Measurements from ENCODE around the gene PRKG1. TPM values are rescaled to one million over a fixed set of nuclear protein-coding genes. Genes with fewer than 3 reads are reported as not detected.
"Not testable (repeated sequence)": the region's sequence is repeated elsewhere in the genome, so short reads cannot be mapped to it uniquely, and the experiment has no call there.

PRKG1 gene
- total RNA-seq, 2 donors from 2014 or later, result 17.8 to 31.1 TPM

GRCh38 chr10:51321980-51322379, 247.7 kb downstream of the PRKG1 start:
- Histone ChIP-seq H3K4me3 (no peak overlapping the region), H3K9me3 (no peaks in the 10 kb centered on the region), H3K36me3 (no peaks in the 10 kb centered on the region), H3K4me1 (peaks cover 0 to 9% of the 10 kb centered on the region in 2 donors), H3K27me3 (no peaks in the 10 kb centered on the region), H3K27ac (no peak overlapping the region)
- TF ChIP-seq CTCF (IDR thresholded peaks at IDR 0.05), result no peak
- DNase-seq (ENCODE audit: low spot score), result no peak

DNA sequence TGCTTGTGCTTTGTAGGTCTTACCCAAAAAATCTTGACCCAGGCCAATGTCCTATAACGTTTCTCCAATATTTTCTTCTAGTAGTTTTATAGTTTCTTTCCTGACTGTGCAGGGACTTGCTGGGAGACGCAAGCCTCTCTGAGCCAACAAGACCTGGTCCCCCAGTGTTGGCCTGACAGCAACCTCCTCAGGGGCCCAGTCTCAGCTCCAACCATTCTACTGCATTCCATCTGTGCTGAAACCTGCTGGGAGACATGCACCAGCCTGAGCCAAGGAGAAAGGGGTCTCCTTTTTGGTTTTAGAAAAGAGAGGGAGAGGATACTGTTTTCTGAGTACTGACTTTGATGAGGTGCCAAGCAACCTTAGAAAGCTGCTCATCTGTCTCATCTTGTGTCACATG, 251.4 kb downstream of the PRKG1 start:
- Histone ChIP-seq H3K4me3 (no peak overlapping the region), H3K36me3 (no peaks in the 10 kb centered on the region), H3K9me3 (no peaks in the 10 kb centered on the region), H3K4me1 (peaks cover 0 to 9% of the 10 kb centered on the region in 2 donors), H3K27me3 (no peaks in the 10 kb centered on the region), H3K27ac (no peak overlapping the region)
- no peak for DNase-seq (ENCODE audit: low spot score)
- TF ChIP-seq CTCF (IDR thresholded peaks at IDR 0.05), result no peak

GRCh38 chr10:51326174-51326573, 251.9 kb downstream of the PRKG1 start:
- no peak for TF ChIP-seq CTCF (IDR thresholded peaks at IDR 0.05)
- H3K4me1 ChIP-seq, result peaks cover 0 to 8% of the 10 kb centered on the region in 2 donors

DNA sequence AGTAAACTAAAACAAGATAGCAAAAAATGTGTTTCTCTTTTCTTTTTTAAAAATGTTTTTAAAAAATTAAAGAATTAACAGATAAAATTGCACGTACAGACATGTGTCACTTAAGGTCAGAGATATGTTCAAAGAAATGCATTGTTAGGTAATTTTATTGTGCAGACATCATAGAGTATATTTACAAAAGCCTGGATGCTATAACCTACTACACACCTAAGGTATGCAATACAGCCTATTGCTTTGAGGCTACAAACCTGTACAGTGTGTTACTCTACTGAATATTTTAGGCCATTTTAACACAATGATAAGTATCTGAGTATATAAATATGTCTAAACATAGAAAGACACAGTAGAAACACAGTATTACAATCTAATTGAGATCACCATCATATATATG, 253.1 kb downstream of the PRKG1 start:
- H3K9me3 ChIP-seq, result no peaks in the 10 kb centered on the region
- no peaks in the 10 kb centered on the region for H3K36me3 ChIP-seq
- DNase-seq (ENCODE audit: low spot score), result no peak
- no peak overlapping the region for H3K4me3 ChIP-seq
- H3K27ac ChIP-seq, result no peak overlapping the region
- no peak for TF ChIP-seq CTCF (IDR thresholded peaks at IDR 0.05)
- H3K27me3 ChIP-seq, result no peaks in the 10 kb centered on the region
- H3K4me1 ChIP-seq, result no peaks in the 10 kb centered on the region

More at GRCh38 chr10:51326174-51326573, 251.9 kb downstream of the PRKG1 start:
- Histone ChIP-seq H3K9me3 (no peaks in the 10 kb centered on the region), H3K27me3 (no peaks in the 10 kb centered on the region), H3K36me3 (no peaks in the 10 kb centered on the region), H3K4me3 (no peak overlapping the region), H3K27ac (no peak overlapping the region)
- DNase-seq (ENCODE audit: low spot score), result no peak

GRCh38 chr10:51340366-51340765, 266.1 kb downstream of the PRKG1 start:
- Histone ChIP-seq H3K36me3 (no peaks in the 10 kb centered on the region), H3K27me3 (no peaks in the 10 kb centered on the region), H3K4me3 (no peak overlapping the region), H3K27ac (no peak overlapping the region), H3K4me1 (peaks cover 0 to 4% of the 10 kb centered on the region in 2 donors), H3K9me3 (no peaks in the 10 kb centered on the region)
- no peak for TF ChIP-seq CTCF (IDR thresholded peaks at IDR 0.05)
- DNase-seq (ENCODE audit: low spot score), result no peak

GRCh38 chr10:51340845-51341610, 266.7 kb downstream of the PRKG1 start:
- no peak overlapping the region for H3K4me3 ChIP-seq
- H3K4me1 ChIP-seq, result peaks cover 0 to 4% of the 10 kb centered on the region in 2 donors
- no peak overlapping the region for H3K27ac ChIP-seq
- no peaks in the 10 kb centered on the region for H3K27me3 ChIP-seq
- no peak for DNase-seq (ENCODE audit: low spot score)
- no peaks in the 10 kb centered on the region for H3K9me3 ChIP-seq
- H3K36me3 ChIP-seq, result no peaks in the 10 kb centered on the region
- TF ChIP-seq CTCF (IDR thresholded peaks at IDR 0.05), result no peak

GRCh38 chr10:51341745-51342144, 267.5 kb downstream of the PRKG1 start:
- H3K36me3 ChIP-seq; H3K9me3 ChIP-seq; H3K27ac ChIP-seq; DNase-seq (ENCODE audit: low spot score); H3K4me3 ChIP-seq; H3K27me3 ChIP-seq; H3K4me1 ChIP-seq: not testable (repeated sequence)

Data from right atrium auricular region (tissue), 2 donors.